ENCODE results near the gene TRIM63. TPM values are rescaled to one million over a fixed set of nuclear protein-coding genes. Genes with fewer than 3 reads are reported as not detected.

TRIM63 gene
- total RNA-seq, 1 experiment from 2014 or later, result not detected

- Histone ChIP-seq H3K27me3 (ENCODE audit: low read length) (no peaks in the 10 kb centered on the region), H3K9me2 (replicated peaks; ENCODE audit: insufficient read depth, low read length) (no peaks in the 10 kb centered on the region), H3K36me3 (ENCODE audit: insufficient read depth, low read length) (no peaks in the 10 kb centered on the region), H3K4me1 (ENCODE audit: low read length) (no peaks in the 10 kb centered on the region), H3K79me2 (ENCODE audit: low read length) (no peaks in the 10 kb centered on the region), H4K20me1 (ENCODE audit: insufficient read depth, low read depth, low read length) (no peaks in the 10 kb centered on the region), H3K27ac (ENCODE audit: low read length) (no peak overlapping the region), H3K4me3 (ENCODE audit: low read length) (no peak overlapping the region), H3K9me3 (ENCODE audit: low read length) (no peaks in the 10 kb centered on the region), H2AFZ (ENCODE audit: low read length) (no peak overlapping the region), H3K9ac (ENCODE audit: low read length) (no peak overlapping the region), H3K4me2 (ENCODE audit: low read depth, low read length, poor library complexity, severe bottlenecking) (no peak overlapping the region)
- no peak for DNase-seq
These were observed 21.0 kb downstream of the TRIM63 start for GRCh38 chr1:26046246-26047095.

GRCh38 chr1:26045722-26046245 lies 21.6 kb downstream of the TRIM63 start, which contains the start of gene SLC30A2:
TSS of gene SLC30A2 (minus strand) at chr1:26046118. CDS start at chr1:26045896, 222 bp downstream.
- Histone ChIP-seq H3K27me3 (ENCODE audit: low read length) (no peaks in the 10 kb centered on the region), H3K9me2 (replicated peaks; ENCODE audit: insufficient read depth, low read length) (no peaks in the 10 kb centered on the region), H3K4me2 (ENCODE audit: low read depth, low read length, poor library complexity, severe bottlenecking) (no peak within 1 kb of the TSS), H3K79me2 (ENCODE audit: low read length) (no peaks in the 10 kb centered on the region), H3K4me1 (ENCODE audit: low read length) (no peaks in the 10 kb centered on the region), H3K27ac (ENCODE audit: low read length) (no peak within 1 kb of the TSS), H2AFZ (ENCODE audit: low read length) (no peak within 1 kb of the TSS), H3K4me3 (ENCODE audit: low read length) (no peak within 1 kb of the TSS), H4K20me1 (ENCODE audit: insufficient read depth, low read depth, low read length) (no peaks in the 10 kb centered on the region), H3K9ac (ENCODE audit: low read length) (no peak within 1 kb of the TSS), H3K9me3 (ENCODE audit: low read length) (no peaks in the 10 kb centered on the region), H3K36me3 (ENCODE audit: insufficient read depth, low read length) (no peaks in the 10 kb centered on the region)
- DNase-seq, result no peak

GRCh38 chr1:26044971-26045721 lies 22.3 kb downstream of the TRIM63 start:
- Histone ChIP-seq H3K36me3 (ENCODE audit: insufficient read depth, low read length) (no peaks in the 10 kb centered on the region), H3K79me2 (ENCODE audit: low read length) (no peaks in the 10 kb centered on the region), H3K9ac (ENCODE audit: low read length) (no peak overlapping the region), H3K27me3 (ENCODE audit: low read length) (no peaks in the 10 kb centered on the region), H3K4me2 (ENCODE audit: low read depth, low read length, poor library complexity, severe bottlenecking) (no peak overlapping the region), H3K9me2 (replicated peaks; ENCODE audit: insufficient read depth, low read length) (no peaks in the 10 kb centered on the region), H3K4me3 (ENCODE audit: low read length) (no peak overlapping the region), H3K4me1 (ENCODE audit: low read length) (no peaks in the 10 kb centered on the region), H3K9me3 (ENCODE audit: low read length) (no peaks in the 10 kb centered on the region), H4K20me1 (ENCODE audit: insufficient read depth, low read depth, low read length) (no peaks in the 10 kb centered on the region), H2AFZ (ENCODE audit: low read length) (no peak overlapping the region), H3K27ac (ENCODE audit: low read length) (no peak overlapping the region)
- no peak for DNase-seq

- no peak overlapping the region for H3K4me3 ChIP-seq (ENCODE audit: low read length)
- no peaks in the 10 kb centered on the region for H3K36me3 ChIP-seq (ENCODE audit: insufficient read depth, low read length)
- no peaks in the 10 kb centered on the region for H3K4me1 ChIP-seq (ENCODE audit: low read length)
- H3K9me2 ChIP-seq (replicated peaks; ENCODE audit: insufficient read depth, low read length), result no peaks in the 10 kb centered on the region
- no peak overlapping the region for H3K9ac ChIP-seq (ENCODE audit: low read length)
- H3K27me3 ChIP-seq (ENCODE audit: low read length), result no peaks in the 10 kb centered on the region
- no peaks in the 10 kb centered on the region for H4K20me1 ChIP-seq (ENCODE audit: insufficient read depth, low read depth, low read length)
- H3K4me2 ChIP-seq (ENCODE audit: low read depth, low read length, poor library complexity, severe bottlenecking), result no peak overlapping the region
- no peaks in the 10 kb centered on the region for H3K79me2 ChIP-seq (ENCODE audit: low read length)
- no peak overlapping the region for H2AFZ ChIP-seq (ENCODE audit: low read length)
- no peak for DNase-seq
- H3K9me3 ChIP-seq (ENCODE audit: low read length), result no peaks in the 10 kb centered on the region
- no peak overlapping the region for H3K27ac ChIP-seq (ENCODE audit: low read length)
These were observed 23.0 kb downstream of the TRIM63 start for GRCh38 chr1:26044414-26044813.

GRCh38 chr1:26043765-26044164 lies 23.7 kb downstream of the TRIM63 start:
- Histone ChIP-seq H4K20me1 (ENCODE audit: insufficient read depth, low read depth, low read length) (no peaks in the 10 kb centered on the region), H3K9me3 (ENCODE audit: low read length) (no peaks in the 10 kb centered on the region), H3K9me2 (replicated peaks; ENCODE audit: insufficient read depth, low read length) (no peaks in the 10 kb centered on the region), H3K27me3 (ENCODE audit: low read length) (no peaks in the 10 kb centered on the region), H3K36me3 (ENCODE audit: insufficient read depth, low read length) (no peaks in the 10 kb centered on the region), H3K4me2 (ENCODE audit: low read depth, low read length, poor library complexity, severe bottlenecking) (no peak overlapping the region), H3K4me1 (ENCODE audit: low read length) (no peaks in the 10 kb centered on the region), H3K4me3 (ENCODE audit: low read length) (no peak overlapping the region), H3K27ac (ENCODE audit: low read length) (no peak overlapping the region), H2AFZ (ENCODE audit: low read length) (no peak overlapping the region), H3K9ac (ENCODE audit: low read length) (no peak overlapping the region), H3K79me2 (ENCODE audit: low read length) (no peaks in the 10 kb centered on the region)
- DNase-seq, result no peak

GRCh38 chr1:26041978-26042377 lies 25.5 kb downstream of the TRIM63 start:
- H2AFZ ChIP-seq (ENCODE audit: low read length), result no peak overlapping the region
- no peaks in the 10 kb centered on the region for H3K9me3 ChIP-seq (ENCODE audit: low read length)
- H3K79me2 ChIP-seq (ENCODE audit: low read length), result no peaks in the 10 kb centered on the region
- no peaks in the 10 kb centered on the region for H3K4me1 ChIP-seq (ENCODE audit: low read length)
- no peak overlapping the region for H3K27ac ChIP-seq (ENCODE audit: low read length)
- H3K9me2 ChIP-seq (replicated peaks; ENCODE audit: insufficient read depth, low read length), result no peaks in the 10 kb centered on the region
- no peak for DNase-seq
- no peak overlapping the region for H3K4me3 ChIP-seq (ENCODE audit: low read length)
- no peak overlapping the region for H3K4me2 ChIP-seq (ENCODE audit: low read depth, low read length, poor library complexity, severe bottlenecking)
- no peaks in the 10 kb centered on the region for H3K27me3 ChIP-seq (ENCODE audit: low read length)
- H3K9ac ChIP-seq (ENCODE audit: low read length), result no peak overlapping the region
- no peaks in the 10 kb centered on the region for H3K36me3 ChIP-seq (ENCODE audit: insufficient read depth, low read length)
- H4K20me1 ChIP-seq (ENCODE audit: insufficient read depth, low read depth, low read length), result no peaks in the 10 kb centered on the region

- Histone ChIP-seq H3K4me3 (ENCODE audit: low read length) (no peak overlapping the region), H4K20me1 (ENCODE audit: insufficient read depth, low read depth, low read length) (no peaks in the 10 kb centered on the region), H3K4me1 (ENCODE audit: low read length) (no peaks in the 10 kb centered on the region), H3K9me2 (replicated peaks; ENCODE audit: insufficient read depth, low read length) (no peaks in the 10 kb centered on the region), H3K79me2 (ENCODE audit: low read length) (no peaks in the 10 kb centered on the region), H3K27ac (ENCODE audit: low read length) (no peak overlapping the region), H3K4me2 (ENCODE audit: low read depth, low read length, poor library complexity, severe bottlenecking) (no peak overlapping the region), H2AFZ (ENCODE audit: low read length) (no peak overlapping the region), H3K27me3 (ENCODE audit: low read length) (no peaks in the 10 kb centered on the region), H3K36me3 (ENCODE audit: insufficient read depth, low read length) (no peaks in the 10 kb centered on the region), H3K9me3 (ENCODE audit: low read length) (no peaks in the 10 kb centered on the region), H3K9ac (ENCODE audit: low read length) (no peak overlapping the region)
- DNase-seq, result no peak
These were observed 26.0 kb downstream of the TRIM63 start for GRCh38 chr1:26041401-26041800.

GRCh38 chr1:26038904-26039303 lies 28.5 kb downstream of the TRIM63 start:
- no peak overlapping the region for H3K9ac ChIP-seq (ENCODE audit: low read length)

More at GRCh38 chr1:26038904-26039303, 28.5 kb downstream of the TRIM63 start:
- H3K9me2 ChIP-seq (replicated peaks; ENCODE audit: insufficient read depth, low read length), result no peaks in the 10 kb centered on the region
- peaks cover 13% of the 10 kb centered on the region for H3K4me1 ChIP-seq (ENCODE audit: low read length)
- H4K20me1 ChIP-seq (ENCODE audit: insufficient read depth, low read depth, low read length), result no peaks in the 10 kb centered on the region
- no peak overlapping the region for H3K27ac ChIP-seq (ENCODE audit: low read length)
- H3K36me3 ChIP-seq (ENCODE audit: insufficient read depth, low read length), result no peaks in the 10 kb centered on the region
- no peaks in the 10 kb centered on the region for H3K79me2 ChIP-seq (ENCODE audit: low read length)
- no peak overlapping the region for H3K4me2 ChIP-seq (ENCODE audit: low read depth, low read length, poor library complexity, severe bottlenecking)
- no peak overlapping the region for H3K4me3 ChIP-seq (ENCODE audit: low read length)
- H2AFZ ChIP-seq (ENCODE audit: low read length), result no peak overlapping the region
- H3K27me3 ChIP-seq (ENCODE audit: low read length), result no peaks in the 10 kb centered on the region
- DNase-seq, result no peak
- H3K9me3 ChIP-seq (ENCODE audit: low read length), result no peaks in the 10 kb centered on the region
